HepG2 (cell line): ENCODE measurements around the gene MAT2A. TPM values are rescaled to one million over a fixed set of nuclear protein-coding genes. Genes with fewer than 3 reads are reported as not detected.

Experiments used
- CC2D1A ChIP-seq: sonication (generic); formaldehyde crosslinking; IDR thresholded peaks from 2 replicates; pipeline ENCODE4 v1.8.1; 2023; ENCODE audit warnings: mild to moderate bottlenecking, missing genetic modification reagents
- FOXC1 ChIP-seq: sonication (generic); formaldehyde crosslinking; IDR thresholded peaks from 2 replicates; pipeline ENCODE4 v1.8.0; 2022; ENCODE audit warnings: mild to moderate bottlenecking, missing genetic modification reagents, borderline replicate concordance
- GLI4 ChIP-seq: sonication (generic); formaldehyde crosslinking; IDR thresholded peaks from 2 replicates; pipeline ENCODE4 v1.5.1; 2020; ENCODE audit warnings: missing genetic modification reagents, mild to moderate bottlenecking, moderate library complexity, borderline replicate concordance
- KAT7 ChIP-seq: IDR thresholded peaks from 2 replicates; pipeline ENCODE4 v1.6.1; 2018; ENCODE audit warnings: borderline replicate concordance, missing compliant biosample characterization
- KDM3A ChIP-seq: IDR thresholded peaks from 2 replicates; pipeline ENCODE4 v1.6.1; 2018; ENCODE audit warnings: low read depth, missing compliant biosample characterization
- POLR2AphosphoS2 ChIP-seq: IDR thresholded peaks from 2 replicates; pipeline ENCODE4 v1.6.1; 2011; ENCODE audit warnings: low read depth, low read length, improper control_type of control experiment
- STAG1 ChIP-seq: sonication (generic); formaldehyde crosslinking; IDR thresholded peaks from 2 replicates; pipeline ENCODE4 v1.4.0; 2020; ENCODE audit warnings: missing genetic modification reagents
- U2AF1 ChIP-seq: fragments of 200-400 bp; formaldehyde crosslinking; optimal IDR thresholded peaks from 2 replicates; pipeline ENCODE3; 2017; ENCODE audit warnings: mild to moderate bottlenecking, low read depth, low read length
- ZNF121 ChIP-seq: sonication (generic); formaldehyde crosslinking; IDR thresholded peaks from 2 replicates; pipeline ENCODE4 v1.5.0; 2020; ENCODE audit warnings: mild to moderate bottlenecking, missing genetic modification reagents
- ZNF207 ChIP-seq: fragments of 450-650 bp; IDR thresholded peaks from 2 replicates; pipeline ENCODE4 v1.6.1; 2016; ENCODE audit warnings: antibody characterized with exemption, borderline replicate concordance
- ZNF280B ChIP-seq: sonication (generic); formaldehyde crosslinking; IDR thresholded peaks from 2 replicates; pipeline ENCODE4 v1.5.0; 2020; ENCODE audit warnings: missing genetic modification reagents, mild to moderate bottlenecking, borderline replicate concordance
- ZNF350 ChIP-seq: sonication (generic); formaldehyde crosslinking; IDR thresholded peaks from 2 replicates; pipeline ENCODE4 v1.4.0; 2020; ENCODE audit warnings: mild to moderate bottlenecking, low read depth, missing genetic modification reagents, borderline replicate concordance
- ZNF576 ChIP-seq: sonication (generic); formaldehyde crosslinking; IDR thresholded peaks from 2 replicates; pipeline ENCODE4 v1.4.0; 2020; ENCODE audit warnings: mild to moderate bottlenecking, missing genetic modification reagents
- ZSCAN9 ChIP-seq: IDR thresholded peaks from 2 replicates; pipeline ENCODE4 v1.6.1; 2016; ENCODE audit warnings: borderline replicate concordance
- polyA plus RNA-seq, 8 experiments: library from polyadenylated mRNA; depleted of rRNA in 3 of 8; stranded (reverse) in 7 of 8; unstranded in 1 of 8; fragments of >200 nt; fragmentation: Illumina TruSeq in 4 of 8; extraction: Trizol in 4 of 8; gene quantifications; 2 replicates each; pipeline versions ENCODE4 v1.2.1 to v1.2.3, GENCODE V29; 2011 to 2016; ENCODE audit warnings: low read depth in 4 of 8, missing spikeins in 1 of 8, mixed read lengths in 1 of 8; ENCODE audit not compliant: insufficient read depth in 1 of 8
- total RNA-seq, 5 experiments: library from RNA; depleted of rRNA; stranded (reverse); fragments of >200 nt; fragmentation: Illumina TruSeq; extraction: Trizol; gene quantifications; 2 replicates each; pipeline ENCODE4 v1.2.3, GENCODE V29; 2016; ENCODE audit warnings: low read depth in 1 of 5
- TF ChIP-seq, protein P1 (sequence below): sonication (generic); formaldehyde crosslinking; conservative IDR thresholded peaks from 2 replicates; pipeline ENCODE4 v1.4.0; 2020; ENCODE audit warnings: missing genetic modification reagents
- TF ChIP-seq, protein P2 (sequence below): sonication (generic); formaldehyde crosslinking; IDR thresholded peaks from 2 replicates; pipeline ENCODE4 v1.5.0; 2020; ENCODE audit warnings: mild to moderate bottlenecking, missing genetic modification reagents
- TF ChIP-seq, protein P3 (sequence below): IDR thresholded peaks from 2 replicates; pipeline ENCODE4 v1.6.1; 2016; ENCODE audit warnings: low read depth, borderline replicate concordance
- TF ChIP-seq, protein P4 (sequence below): sonication (generic); formaldehyde crosslinking; IDR thresholded peaks from 2 replicates; pipeline ENCODE4 v1.9.0; 2021; ENCODE audit warnings: missing genetic modification reagents, mild to moderate bottlenecking, borderline replicate concordance

MAT2A gene
- total and polyA plus RNA-seq, 2 of the 13 experiments (the other 11 are each of a cell fraction or from before 2014, with no cell fraction given), result 155 to 331 TPM

DNA sequence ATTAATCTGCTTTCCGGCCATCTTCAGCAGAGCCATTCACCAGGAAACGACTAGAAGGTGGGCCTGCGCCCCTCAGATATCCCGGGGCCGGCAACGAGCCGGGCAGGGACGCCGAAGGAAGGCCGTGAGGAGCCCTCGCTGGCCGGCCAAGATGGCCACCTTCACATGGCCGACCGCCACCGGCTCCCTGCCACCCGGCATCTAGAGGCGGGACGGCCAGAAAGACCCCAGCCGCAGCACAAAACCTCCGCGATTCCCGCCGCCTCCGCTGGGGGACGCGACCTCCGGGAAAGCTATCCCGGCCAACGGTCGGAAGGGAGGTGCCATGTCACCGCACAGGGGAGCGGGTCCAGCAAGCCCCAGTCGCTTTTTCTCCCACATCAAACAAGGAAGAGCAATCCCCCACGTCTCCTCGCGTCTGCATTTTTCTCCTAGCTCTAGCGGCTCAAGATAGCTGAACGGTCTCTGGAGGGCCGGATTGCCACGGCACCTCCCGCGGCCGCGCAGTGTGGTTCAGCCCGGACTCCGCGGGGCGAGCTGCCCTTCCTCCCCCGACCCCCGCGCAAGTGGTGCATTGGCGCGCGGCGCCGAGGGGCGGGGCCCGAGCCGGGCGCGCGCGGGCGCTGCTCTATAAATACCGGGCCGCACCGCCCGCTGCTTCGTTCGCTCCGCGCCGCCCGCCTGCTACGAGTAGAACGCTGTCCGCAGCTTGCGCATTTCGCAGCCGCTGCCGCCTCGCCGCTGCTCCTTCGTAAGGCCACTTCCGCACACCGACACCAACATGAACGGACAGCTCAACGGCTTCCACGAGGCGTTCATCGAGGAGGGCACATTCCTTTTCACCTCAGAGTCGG is at the start of gene MAT2A (continued):
- TF ChIP-seq, protein P1, sequence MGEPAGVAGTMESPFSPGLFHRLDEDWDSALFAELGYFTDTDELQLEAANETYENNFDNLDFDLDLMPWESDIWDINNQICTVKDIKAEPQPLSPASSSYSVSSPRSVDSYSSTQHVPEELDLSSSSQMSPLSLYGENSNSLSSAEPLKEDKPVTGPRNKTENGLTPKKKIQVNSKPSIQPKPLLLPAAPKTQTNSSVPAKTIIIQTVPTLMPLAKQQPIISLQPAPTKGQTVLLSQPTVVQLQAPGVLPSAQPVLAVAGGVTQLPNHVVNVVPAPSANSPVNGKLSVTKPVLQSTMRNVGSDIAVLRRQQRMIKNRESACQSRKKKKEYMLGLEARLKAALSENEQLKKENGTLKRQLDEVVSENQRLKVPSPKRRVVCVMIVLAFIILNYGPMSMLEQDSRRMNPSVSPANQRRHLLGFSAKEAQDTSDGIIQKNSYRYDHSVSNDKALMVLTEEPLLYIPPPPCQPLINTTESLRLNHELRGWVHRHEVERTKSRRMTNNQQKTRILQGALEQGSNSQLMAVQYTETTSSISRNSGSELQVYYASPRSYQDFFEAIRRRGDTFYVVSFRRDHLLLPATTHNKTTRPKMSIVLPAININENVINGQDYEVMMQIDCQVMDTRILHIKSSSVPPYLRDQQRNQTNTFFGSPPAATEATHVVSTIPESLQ, result no peak
- TF ChIP-seq ZNF350 (CRISPR knock-in tag) (peak; percentile 77; the same call in 1 of the 2 replicates), ZNF121 (peak; percentile 97), KAT7 (CRISPR knock-in tag) (peak; percentile 73; the same call in 1 of the 2 replicates), STAG1 (peak; percentile 65), ZNF280B (CRISPR knock-in tag) (peak; percentile 96), KDM3A (peak; percentile 69; the same call in 1 of the 2 replicates), ZNF207 (no peak), U2AF1 (peak; percentile 95), FOXC1 (CRISPR knock-in tag) (peak; percentile 19; the same call in 1 of the 2 replicates), CC2D1A (no peak; the same call in 1 of the 2 replicates), POLR2AphosphoS2 (peak; percentile 97), ZSCAN9 (CRISPR knock-in tag) (peak; percentile 45), ZNF576 (peak; percentile 85; the same call in 1 of the 2 replicates), GLI4 (CRISPR knock-in tag) (peak; percentile 65)
- TF ChIP-seq, protein P2, sequence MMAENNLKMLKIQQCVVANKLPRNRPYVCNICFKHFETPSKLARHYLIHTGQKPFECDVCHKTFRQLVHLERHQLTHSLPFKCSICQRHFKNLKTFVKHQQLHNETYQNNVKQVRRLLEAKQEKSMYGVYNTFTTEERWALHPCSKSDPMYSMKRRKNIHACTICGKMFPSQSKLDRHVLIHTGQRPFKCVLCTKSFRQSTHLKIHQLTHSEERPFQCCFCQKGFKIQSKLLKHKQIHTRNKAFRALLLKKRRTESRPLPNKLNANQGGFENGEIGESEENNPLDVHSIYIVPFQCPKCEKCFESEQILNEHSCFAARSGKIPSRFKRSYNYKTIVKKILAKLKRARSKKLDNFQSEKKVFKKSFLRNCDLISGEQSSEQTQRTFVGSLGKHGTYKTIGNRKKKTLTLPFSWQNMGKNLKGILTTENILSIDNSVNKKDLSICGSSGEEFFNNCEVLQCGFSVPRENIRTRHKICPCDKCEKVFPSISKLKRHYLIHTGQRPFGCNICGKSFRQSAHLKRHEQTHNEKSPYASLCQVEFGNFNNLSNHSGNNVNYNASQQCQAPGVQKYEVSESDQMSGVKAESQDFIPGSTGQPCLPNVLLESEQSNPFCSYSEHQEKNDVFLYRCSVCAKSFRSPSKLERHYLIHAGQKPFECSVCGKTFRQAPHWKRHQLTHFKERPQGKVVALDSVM (CRISPR knock-in tag), result peak; percentile 51
- TF ChIP-seq, protein P3, sequence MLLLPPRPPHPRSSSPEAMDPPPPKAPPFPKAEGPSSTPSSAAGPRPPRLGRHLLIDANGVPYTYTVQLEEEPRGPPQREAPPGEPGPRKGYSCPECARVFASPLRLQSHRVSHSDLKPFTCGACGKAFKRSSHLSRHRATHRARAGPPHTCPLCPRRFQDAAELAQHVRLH (CRISPR knock-in tag), result peak; percentile 84
- TF ChIP-seq, protein P4, sequence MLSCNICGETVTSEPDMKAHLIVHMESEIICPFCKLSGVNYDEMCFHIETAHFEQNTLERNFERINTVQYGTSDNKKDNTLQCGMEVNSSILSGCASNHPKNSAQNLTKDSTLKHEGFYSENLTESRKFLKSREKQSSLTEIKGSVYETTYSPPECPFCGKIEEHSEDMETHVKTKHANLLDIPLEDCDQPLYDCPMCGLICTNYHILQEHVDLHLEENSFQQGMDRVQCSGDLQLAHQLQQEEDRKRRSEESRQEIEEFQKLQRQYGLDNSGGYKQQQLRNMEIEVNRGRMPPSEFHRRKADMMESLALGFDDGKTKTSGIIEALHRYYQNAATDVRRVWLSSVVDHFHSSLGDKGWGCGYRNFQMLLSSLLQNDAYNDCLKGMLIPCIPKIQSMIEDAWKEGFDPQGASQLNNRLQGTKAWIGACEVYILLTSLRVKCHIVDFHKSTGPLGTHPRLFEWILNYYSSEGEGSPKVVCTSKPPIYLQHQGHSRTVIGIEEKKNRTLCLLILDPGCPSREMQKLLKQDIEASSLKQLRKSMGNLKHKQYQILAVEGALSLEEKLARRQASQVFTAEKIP (CRISPR knock-in tag), result no peak
